ENCODE measurements around the gene PCK2.

PCK2 gene

DNA sequence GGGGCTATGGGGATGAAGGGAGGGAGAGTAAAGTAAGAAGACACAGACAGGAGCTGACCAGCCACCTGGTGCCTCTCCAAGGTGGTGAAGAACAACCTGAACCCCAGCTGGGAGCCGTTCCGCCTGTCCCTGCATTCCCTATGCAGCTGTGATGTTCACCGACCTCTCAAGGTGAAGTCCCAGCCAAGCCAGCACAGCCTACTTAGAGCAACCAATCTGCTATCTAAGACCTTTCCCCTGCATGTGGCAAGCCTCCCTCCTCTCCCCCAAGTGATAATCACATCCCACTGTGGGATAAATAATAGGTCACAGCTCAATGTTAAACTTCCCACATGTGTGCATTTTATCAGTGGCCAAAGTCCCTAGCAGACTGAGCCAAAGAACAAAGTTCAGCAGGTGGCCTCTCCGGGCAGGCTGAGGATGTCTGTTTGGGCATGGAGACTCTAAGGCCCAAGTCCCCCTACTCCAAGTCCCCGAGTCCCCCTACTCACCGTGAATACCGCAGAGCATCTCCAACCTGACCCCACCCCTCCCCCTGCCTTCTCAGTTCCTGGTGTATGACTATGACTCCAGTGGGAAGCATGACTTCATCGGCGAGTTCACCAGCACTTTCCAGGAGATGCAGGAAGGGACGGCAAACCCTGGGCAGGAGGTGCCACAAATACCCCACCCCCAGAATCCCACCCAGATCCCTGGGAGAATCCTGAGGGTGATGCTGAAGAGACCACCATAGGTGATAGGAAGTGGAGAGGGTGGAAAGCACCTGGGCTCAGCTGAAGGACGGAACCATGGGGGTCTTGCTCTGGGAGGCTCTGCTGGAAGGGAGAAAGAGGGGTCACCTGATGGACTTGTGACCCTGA, 19.3 kb upstream of the PCK2 start:
- TF ChIP-seq, protein P1, sequence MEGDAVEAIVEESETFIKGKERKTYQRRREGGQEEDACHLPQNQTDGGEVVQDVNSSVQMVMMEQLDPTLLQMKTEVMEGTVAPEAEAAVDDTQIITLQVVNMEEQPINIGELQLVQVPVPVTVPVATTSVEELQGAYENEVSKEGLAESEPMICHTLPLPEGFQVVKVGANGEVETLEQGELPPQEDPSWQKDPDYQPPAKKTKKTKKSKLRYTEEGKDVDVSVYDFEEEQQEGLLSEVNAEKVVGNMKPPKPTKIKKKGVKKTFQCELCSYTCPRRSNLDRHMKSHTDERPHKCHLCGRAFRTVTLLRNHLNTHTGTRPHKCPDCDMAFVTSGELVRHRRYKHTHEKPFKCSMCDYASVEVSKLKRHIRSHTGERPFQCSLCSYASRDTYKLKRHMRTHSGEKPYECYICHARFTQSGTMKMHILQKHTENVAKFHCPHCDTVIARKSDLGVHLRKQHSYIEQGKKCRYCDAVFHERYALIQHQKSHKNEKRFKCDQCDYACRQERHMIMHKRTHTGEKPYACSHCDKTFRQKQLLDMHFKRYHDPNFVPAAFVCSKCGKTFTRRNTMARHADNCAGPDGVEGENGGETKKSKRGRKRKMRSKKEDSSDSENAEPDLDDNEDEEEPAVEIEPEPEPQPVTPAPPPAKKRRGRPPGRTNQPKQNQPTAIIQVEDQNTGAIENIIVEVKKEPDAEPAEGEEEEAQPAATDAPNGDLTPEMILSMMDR (IDR thresholded peaks at IDR 0.05; ENCODE audit: low read depth, low read length), result no peak
- H3K4me3 ChIP-seq (ENCODE audit: low read depth, low read length), result no peak overlapping the region

DNA sequence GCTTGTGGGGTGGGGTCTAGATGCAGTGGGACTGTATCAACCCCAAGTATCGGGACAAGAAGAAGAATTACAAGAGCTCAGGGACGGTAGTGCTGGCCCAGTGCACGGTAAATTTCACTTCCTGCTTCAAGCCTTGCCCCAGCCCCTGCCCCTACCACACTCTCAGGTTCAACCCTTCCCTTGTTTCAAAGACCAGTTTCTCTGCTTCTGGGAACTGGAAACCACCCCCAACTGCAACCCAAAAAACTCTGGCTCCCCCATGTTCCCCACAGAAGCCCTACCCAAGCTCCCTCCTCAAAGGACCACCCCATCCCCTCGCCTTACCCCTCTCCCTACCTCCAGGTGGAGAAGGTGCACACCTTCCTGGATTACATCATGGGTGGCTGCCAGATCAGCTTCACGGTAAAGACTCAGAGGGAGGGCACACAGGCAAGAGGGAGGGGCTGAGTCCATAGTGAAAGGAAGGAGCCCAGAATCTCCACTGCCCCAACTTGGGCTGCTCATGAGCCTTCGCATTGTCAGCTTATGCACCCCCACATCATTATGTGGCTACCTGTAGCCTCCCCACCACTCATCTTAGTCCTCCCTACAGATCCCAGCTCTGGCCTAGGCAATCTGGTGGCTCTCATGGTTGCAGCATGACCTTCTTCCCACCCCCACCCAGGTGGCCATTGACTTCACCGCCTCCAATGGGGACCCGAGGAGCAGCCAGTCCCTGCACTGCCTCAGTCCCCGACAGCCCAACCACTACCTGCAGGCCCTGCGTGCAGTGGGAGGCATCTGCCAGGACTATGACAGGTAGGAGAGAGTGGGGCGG, 18.4 kb upstream of the PCK2 start:
- TF ChIP-seq, protein P1 (IDR thresholded peaks at IDR 0.05; ENCODE audit: low read depth, low read length), result no peak
- H3K4me3 ChIP-seq (ENCODE audit: low read depth, low read length), result no peak overlapping the region

DNA sequence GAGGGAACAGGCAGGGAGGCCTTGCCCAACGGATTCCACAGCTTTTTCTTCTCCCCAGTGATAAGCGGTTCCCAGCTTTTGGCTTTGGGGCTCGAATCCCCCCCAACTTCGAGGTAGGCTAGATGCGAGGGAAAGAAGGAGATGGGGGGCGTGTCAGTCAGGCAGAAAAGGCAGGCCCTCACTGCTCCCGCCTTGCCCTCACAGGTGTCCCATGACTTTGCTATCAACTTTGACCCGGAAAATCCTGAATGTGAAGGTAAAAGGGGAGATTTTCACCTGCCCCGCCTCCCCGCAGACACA, 17.9 kb upstream of the PCK2 start:
- TF ChIP-seq, protein P1 (IDR thresholded peaks at IDR 0.05; ENCODE audit: low read depth, low read length), result no peak
- no peak overlapping the region for H3K4me3 ChIP-seq (ENCODE audit: low read depth, low read length)

DNA sequence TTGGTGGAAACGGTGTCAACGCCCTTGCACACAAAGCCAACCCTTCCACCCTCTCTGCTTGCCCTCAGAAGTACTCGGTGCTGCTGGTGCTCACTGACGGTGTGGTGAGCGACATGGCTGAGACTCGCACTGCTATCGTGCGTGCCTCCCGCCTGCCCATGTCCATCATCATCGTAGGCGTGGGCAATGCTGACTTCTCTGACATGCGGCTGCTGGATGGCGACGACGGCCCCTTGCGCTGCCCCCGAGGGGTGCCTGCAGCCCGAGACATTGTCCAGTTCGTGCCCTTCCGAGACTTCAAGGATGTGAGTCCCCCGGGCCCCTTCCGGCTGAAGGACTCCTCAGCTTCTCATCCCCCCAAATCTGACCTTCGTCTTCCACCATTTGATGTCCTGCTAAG, 17.0 kb upstream of the PCK2 start:
- TF ChIP-seq, protein P1 (IDR thresholded peaks at IDR 0.05; ENCODE audit: low read depth, low read length), result no peak
- H3K4me3 ChIP-seq (ENCODE audit: low read depth, low read length), result no peak overlapping the region

DNA sequence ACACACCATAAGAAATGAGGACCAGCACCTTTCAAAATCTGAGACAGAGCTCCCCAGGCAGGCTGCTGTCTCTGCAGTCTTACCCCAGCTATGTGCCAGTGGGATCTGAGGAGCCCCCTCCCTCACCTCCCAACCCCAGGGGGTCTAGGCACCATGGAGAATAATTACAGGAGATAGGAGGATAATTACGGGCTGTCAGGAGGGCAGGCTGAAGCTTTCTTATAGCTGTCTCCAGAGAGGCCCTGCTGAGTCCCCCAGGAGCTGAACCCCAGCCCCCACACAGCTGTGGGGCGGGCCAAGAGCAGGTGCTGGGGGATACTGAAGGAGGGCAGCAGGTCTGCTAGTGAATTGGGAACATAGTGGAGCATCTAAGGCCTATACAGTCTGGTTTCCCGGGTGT, 16.0 kb upstream of the PCK2 start:
- TF ChIP-seq, protein P1 (IDR thresholded peaks at IDR 0.05; ENCODE audit: low read depth, low read length), result no peak
- H3K4me3 ChIP-seq (ENCODE audit: low read depth, low read length), result no peak overlapping the region

DNA sequence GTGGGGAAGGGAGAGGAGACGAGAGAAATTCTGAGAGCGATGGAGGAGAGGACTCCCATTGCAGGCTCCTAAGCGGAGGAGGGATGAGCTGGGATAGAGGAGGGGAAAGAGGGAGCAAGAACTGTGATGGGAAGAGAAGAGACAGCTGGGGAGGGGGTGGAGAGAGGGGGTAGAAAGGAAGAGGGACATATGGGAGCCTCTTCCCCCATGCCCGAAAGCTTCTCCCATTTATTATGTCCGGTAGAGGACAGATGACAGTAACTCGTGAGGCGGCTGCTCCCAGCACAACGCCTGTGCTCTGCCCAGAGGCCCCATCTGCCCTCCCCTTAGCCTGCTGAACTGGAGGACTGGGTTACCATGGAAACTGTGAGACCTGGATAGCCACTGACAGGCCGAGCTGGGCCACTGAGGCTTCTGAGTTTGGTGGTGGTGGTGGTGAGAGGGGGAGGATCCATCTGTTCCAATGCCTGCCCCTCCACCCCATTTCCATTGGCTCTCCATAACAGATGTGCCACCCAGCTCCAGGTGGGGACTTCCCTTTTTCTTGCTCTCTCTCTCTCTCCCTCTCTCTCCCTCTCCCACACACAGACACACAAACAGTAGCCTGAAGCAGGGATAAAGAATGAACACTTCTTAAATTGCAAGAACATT, 14.5 kb upstream of the PCK2 start:
- no peak overlapping the region for H3K4me3 ChIP-seq (ENCODE audit: low read depth, low read length)
- TF ChIP-seq, protein P1 (IDR thresholded peaks at IDR 0.05; ENCODE audit: low read depth, low read length), result no peak

Data from WI38 (cell line).